ENCODE data around the gene SV2B.
A peak's percentile ranks its signal among the peaks of the same experiment; 100 is the strongest.

Gene SV2B

DNA sequence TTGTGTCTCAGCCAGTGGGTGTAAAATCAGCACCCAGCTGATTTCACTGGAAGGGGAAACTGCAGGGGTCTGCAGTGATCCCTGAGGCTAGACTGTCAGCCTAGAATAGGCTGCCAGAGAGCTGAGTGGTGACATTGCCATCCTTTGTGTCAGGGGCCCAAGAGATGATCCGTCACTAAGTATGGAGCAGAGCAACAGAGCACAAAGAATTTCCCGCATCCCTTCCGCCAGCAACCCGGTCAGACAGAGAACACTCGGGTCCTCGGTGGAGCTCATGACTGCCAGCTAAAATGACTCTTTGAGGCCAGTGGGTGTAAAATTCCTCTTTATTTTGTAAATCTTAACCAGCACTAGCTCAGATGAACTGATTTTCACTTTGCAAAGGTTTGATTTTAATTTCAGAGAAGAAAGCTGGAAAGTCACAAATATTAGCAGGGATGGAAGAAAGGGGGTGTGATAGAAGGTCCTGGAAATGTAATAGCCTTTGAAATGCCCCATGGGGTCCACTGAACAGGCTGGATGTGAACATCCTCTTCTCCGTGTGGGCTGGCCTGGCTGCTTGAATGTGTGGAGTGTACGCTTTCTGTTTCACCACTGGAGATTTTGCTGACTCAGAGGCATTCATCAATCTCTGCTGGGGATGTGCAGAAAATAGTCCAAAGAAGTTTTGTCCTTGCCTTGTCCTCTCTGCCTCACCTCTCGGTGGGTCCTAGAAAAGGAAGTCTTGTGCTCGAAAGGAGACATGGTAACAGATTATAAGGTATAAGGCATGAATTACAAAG is 138.8 kb downstream of the SV2B start:
- DNase-seq = no peak

DNA sequence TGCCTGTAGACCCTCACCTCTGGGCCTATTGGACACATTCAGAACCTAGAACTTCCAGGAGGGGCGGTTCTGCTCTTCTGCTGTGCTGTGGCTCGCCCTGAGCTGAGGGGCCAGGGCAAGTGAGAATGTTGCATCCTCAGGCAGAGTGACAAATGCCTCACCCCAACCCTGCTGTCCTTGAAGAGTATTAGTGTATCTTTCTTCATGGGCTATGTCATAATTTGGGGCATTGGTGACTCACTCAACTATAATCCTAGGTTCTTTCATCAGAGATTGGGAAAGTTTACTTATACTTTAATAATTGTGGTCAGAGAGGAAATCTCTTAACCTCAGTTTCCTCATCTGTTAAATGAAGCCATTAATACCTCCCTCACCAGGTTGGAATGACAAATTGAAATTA is 143.8 kb downstream of the SV2B start:
- no peak for DNase-seq

DNA sequence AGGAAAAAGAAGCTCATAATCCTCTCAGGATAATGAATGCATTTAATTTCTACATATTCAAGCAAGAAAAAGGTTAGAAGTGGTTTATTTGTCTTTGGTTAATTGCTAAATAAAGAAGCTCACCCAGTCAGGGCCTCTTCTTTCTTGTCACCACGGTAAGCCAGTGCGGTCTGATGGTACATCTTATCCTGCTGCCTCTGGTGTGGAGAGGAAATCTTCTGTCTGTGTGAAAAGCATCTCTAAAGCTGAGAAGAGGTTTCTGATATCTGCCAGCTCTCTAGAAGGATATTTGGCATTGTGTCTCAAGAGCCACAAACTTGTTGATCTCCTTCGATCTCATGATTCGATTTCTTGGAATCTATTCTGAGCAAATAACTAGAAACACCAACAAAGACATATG is 144.9 kb downstream of the SV2B start:
- DNase-seq = no peak

DNA sequence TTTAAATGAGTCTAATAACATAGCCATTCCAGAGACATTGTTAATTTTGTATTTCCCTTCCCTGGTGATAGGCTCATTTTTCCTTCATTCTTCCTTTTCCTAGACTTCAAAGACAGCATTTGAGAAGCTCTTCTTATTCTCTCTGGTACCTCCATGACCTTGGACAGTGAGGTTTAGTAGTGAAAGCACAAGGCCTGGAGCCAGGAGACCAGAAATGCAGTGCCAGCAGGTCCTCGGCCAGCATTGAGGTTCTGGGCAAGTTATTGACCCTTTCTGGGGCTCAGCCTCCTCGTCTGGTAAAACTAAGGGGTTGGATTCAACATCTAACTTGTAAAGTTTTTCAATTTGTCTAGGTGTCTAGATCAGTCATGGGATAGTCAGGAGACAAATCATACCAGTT is 146.9 kb downstream of the SV2B start:
- no peak for DNase-seq

DNA sequence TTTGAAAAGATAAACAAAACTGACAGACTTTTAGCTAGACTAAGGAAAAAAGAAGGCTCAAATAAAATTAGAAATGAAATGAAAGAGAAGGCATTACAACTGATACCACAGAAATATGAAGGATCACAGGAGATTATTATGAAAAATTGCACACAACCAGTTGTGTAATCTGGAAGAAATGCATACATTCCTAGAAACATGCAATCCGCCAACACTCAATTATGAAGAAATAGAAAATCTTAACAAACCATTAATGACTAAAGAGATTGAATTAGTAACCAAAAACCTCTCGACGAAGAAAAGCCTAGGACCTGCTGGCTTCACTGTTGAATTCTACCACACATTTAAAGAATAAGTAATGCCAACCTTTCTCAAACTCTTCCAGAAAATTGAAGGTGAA is 149.5 kb downstream of the SV2B start:
- DNase-seq = no peak

DNA sequence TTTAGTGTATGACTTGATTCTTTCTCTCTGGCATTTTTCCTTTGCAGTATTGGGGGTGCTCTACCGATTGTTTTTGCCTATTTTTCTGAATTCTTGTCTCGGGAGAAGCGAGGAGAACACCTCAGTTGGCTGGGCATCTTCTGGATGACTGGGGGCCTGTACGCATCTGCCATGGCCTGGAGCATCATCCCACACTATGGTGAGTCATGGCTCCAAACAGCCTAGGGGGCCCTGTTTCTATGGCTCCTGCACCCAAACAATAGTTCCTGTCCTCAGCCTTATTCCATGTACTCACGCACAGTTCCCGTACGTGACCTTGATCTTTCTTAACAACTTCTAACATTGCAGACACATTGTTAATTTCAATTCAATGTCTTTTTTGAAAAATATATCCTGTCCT is 152.3 kb downstream of the SV2B start:
- no peak for DNase-seq

DNA sequence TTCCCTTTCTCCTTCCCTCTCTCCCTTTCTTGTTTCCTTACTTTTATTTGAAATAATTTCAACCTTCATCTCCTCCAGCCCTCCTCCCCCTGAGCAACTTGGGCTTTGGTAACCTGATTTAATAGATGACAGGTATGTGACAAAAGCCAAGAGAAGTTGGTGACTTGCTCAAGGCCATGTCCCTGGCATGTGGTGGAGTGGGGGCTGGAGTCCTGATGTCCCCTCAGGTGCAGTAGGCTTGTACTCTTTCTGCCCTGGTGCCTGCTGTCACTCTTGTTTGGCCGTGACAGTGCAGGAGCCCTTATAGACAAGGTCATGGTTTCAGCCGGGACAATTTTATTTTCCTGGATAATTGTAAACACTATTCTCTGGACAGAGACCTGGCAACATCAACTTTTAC is 152.7 kb downstream of the SV2B start:
- no peak for DNase-seq

DNA sequence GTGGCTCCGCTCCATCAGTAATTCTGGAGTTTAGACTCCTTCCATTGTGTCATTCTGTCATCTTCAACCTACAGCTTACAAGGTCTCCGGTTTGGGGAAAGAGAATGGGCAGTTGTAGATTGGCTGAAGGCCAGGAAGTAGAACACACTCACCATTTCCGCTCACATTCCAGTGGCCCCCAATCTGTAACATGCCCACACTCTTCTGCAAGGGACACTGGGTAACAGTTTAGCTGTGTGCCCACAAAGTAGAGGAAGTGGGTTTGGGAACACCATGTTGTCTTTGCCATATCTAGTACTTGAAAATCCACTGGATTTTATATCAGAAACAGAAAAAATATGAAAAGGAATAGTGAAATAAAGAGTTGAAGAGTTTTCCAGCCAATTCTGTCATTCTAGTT is 153.5 kb downstream of the SV2B start:
- DNase-seq = no peak

DNA sequence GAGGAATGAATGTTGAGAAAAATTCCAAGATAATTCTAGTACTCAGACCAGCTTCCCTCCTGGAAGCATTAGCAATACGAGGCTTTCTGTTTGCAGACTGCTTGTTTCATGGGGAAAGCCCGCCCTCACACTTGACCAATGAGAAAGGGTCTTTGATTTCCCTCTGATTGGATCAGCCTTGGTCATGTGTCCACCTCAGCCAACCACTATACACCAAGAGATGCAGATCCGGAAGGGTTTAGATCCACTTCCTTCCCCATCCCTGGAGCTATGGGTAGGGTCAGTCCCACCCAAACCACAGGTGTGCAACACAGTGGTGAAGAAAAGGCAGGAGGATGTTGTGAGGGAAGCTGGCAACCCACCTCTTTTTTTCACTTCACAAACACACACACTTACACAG is 154.7 kb downstream of the SV2B start:
- DNase-seq = no peak

DNA sequence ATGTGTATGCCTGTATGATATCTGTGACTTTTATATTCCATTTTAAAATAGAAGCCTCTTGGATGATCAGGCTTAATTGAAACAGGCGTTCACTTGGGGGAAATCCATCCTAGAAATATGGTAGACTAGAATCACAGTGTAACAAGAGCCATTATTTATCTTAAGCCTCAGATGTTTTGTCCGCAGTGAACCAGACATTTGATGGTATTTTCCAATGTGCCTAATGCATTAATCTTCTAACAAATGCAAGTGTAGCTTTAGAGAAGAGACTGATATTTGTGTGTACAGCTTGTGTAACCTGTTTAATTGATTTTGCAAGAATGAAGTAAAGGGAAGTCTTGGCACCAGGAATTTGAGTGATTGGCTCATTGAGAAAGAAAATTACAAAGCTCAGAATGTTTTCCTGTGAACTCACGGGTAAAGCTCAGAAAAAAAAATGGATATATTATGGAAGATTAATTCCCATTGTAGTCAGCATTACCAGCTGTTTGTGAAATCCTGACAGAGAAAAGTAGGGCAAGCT is 155.7 kb downstream of the SV2B start:
- DNase-seq = no peak

DNA sequence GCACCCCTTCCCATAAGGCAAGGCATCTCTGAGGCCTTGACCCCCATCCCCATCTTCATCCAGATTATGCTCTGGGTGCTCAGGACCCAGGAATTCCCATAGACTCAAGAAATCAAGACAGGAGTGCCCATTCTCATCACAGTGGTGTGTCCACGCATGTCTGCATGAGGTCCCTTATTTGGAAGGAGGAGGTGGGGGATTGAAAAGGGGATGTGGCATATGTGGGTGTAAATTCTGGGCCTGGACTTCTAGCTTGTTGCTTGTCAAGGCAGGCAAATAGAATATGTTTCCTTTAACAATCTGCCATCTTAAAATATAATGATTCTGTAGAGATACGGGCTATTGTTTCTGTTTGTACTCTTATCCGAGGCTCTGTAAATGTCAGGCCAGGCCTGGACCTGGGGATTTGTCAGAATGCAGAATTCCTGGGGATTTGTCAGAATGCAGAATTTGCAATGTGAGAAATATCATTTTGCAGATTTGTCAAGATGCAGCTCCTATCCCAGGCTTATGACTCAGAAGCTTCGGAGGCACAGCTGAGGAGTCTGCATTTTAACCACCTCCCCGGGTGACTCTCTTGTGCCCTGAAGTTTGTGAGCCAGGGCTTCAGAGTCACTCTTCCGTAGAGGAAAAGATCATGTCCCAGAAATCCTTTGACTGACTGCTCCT is 157.8 kb downstream of the SV2B start:
- DNase-seq = no peak

DNA sequence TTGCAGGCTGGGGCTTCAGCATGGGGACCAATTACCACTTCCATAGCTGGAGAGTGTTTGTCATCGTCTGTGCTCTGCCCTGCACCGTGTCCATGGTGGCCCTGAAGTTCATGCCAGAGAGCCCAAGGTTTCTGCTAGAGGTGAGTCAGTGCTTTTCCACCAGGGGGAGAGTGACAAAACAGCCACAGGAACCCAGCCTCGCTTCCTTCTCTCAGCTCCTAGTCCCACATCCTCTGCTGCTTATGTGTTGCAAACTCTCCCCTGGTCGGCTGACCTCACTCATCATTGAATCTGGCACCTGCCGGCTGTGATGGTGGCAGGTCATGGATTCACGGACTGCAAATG is 158.3 kb downstream of the SV2B start:
- DNase-seq = no peak

DNA sequence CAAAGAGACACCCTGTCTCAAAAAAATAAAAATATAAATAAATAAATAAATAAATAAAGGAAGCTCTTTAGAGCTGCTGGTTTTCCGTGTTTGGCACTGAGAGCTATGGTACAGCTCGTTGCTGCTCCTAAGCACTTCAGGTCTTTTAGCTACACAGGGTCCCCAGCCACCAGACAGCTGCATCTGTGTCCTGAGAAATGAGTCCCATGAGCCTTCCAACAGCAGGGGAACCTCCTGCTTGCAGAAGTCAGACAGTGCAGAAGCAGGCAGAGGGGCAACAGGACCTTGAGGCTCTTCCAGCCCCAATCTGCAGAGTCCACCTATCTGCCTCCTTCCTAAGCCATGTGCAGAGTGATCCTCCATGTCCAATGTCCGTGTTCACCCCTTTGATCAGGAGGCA is 159.0 kb downstream of the SV2B start:
- DNase-seq = no peak

DNA sequence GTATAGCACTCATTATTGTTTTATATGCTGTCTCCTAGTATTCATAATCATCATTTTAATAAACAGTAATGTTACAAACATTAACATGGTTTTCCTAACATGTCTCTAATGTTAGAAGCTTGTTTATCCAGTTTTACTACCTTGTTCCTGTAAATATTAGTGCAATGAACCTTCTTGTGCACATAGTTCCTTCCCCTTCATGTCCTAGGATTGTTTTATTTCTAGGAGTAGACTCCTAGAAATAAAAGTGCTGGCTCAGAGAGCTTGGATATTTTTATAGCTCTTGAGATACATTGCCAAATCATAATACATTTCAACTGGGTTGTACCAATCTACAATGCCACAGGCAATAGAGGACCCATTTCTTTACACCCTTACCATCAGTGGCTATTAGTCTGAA is 161.3 kb downstream of the SV2B start:
- no peak for DNase-seq

DNA sequence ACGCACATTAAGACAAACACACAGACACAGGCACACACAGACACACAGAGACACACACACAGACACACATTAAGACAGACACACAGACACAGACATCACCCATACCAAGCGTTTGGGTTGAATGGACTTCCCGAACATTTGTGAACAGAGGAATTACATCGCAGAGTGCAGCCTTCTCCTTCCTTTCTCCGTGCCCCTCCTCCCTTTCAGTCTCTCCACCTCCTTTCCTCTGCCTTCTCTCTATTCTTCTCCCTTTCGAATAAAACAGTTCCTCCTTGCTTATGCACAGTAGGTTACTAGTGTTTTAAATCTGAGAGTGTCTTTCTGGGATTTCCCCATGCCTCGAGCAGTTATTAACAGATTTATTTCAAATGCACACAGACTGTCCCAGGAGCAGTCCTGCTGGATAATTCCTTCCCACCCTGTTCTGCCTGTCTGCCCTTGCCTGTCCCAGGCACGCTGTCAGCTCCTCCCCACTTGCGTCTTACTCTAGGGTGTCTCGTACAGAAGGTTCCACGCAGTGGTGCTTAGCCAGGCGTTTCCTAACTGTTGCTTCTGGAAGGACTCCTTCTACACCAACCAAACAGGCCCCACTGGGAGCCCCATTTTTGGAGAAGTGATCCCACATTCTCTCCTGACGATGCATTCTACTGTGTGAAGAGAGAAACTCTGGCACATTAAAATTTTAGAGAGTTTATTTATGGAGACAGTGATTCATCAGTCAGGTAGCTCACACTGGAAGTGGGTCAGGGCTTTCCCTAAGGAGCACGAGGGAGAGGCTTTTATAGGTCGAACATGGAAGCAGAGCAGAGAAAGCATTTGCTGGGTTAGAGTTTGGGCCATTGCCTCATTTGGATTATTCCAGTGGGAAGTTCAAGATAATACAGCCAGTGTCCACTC is 163.8 kb downstream of the SV2B start:
- DNase-seq = no peak

DNA sequence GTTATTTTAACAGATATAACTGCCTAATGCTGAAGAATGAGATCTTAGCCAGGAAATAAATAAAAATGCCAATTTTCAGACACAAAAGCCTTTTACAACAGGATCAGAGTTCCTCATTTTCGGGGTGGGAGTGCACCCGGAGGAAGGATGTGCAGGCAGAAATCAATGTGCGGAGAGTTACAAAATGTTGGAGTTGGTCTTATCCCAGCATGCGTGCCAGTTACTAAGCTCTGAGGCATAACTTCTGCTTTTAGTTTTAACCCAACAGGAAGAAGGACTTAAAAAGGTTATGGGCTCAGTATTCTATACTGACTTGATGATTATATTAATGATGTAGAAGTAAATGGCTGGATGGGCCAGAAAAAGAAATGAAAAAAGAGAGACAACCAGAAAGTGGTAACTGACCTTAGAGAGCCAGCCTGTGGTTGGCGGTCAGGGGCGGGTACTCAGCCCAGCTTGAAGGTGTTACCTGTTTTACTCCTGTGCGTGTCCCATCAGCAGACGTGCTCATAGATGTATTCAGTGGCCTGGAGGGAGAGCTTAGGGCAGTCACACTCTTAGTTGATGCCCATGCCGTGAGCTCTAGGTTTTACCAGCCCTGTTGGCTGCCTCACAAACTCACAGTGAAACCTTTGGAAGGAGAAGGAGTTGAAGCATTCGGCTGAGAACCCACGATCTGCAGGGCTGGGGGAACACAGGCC is 164.7 kb downstream of the SV2B start:
- no peak for DNase-seq

DNA sequence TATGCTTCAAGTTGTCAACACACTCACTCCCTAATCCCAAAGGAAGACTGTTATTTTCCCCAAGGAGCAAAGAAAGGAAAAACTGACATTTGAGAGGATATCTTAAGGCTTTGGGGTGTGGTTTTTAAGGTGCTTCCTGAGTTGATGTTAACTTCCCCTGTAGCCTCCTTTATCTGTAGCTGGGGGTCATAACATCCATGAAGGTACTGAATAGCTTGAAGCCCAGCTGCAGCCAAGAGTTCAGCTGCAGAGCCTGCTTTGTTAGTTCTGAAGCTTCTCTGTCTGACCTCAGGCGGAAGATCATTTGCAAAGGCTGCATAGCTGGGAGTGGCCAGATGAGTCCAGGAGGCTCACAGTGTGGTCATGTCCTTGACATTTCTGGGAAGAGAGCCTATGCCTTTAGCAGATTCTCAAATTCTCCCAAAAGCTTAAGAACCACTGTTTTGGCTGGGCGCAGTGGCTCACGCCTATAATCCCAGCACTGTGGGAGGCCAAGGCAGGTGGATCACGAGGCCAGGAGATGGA is 165.4 kb downstream of the SV2B start:
- no peak for DNase-seq

DNA sequence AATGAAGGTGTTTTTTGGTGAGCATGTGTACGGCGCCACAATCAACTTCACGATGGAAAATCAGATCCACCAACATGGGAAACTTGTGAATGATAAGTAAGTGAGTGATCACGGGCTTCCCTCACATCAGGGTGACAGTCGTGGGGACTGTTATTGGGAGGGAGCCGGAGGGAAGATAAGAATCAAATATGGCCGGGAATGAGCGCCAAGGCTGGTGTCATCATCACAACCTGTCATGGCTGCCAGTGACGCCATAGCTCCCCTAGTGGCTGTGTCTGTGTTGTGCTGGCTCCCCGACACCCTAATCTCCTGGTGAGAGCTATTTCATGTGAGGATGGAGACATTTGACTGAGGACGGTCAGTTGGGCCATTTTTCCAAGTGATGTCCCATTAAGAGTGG is 168.5 kb downstream of the SV2B start:
- DNase-seq = no peak

DNA sequence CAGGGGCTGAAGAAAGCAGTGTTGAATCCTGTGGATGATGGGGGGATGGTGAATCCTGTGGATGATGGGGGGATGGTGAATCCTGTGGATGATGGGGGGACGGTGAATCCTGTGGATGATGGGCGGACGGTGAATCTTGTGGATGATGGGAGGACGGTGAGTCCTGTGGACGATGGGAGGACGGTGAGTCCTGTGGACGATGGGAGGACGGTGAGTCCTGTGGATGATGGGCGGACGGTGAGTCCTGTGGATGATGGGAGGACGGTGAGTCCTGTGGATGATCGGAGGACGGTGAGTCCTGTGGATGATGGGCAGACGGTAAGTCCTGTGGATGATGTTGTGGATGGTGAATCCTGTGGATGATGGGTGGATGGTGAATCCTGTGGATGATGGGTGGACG is 170.7 kb downstream of the SV2B start:
- DNase-seq = no peak

DNA sequence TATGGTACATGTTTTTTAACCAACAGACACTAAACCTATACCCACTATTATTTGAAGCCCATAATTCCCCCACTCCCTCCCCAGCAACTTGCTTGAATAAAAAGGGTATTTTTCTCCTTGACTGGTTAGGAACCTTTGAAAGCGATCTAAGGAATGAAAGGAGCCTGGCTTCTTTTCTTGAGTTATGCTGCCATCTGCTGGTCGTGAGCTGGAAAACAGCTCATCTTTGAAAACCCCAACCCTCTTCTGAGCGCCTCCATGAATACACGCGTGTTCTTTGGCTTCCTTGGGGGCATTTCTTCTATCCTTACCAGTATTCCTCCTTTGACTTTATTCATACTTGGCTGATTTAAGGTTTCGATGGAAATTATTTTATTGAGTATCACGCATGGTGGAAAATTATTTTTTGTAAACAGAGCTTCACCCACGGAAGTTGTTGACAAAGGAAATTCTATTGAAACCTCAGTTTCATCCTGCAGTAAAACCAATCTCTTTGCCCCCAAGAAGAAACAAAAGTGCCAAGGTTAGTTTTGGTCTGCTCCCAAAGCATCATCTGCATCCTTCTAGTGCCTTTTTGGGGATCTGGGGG is 171.6 kb downstream of the SV2B start:
- DNase-seq = peak; percentile 46

DNA sequence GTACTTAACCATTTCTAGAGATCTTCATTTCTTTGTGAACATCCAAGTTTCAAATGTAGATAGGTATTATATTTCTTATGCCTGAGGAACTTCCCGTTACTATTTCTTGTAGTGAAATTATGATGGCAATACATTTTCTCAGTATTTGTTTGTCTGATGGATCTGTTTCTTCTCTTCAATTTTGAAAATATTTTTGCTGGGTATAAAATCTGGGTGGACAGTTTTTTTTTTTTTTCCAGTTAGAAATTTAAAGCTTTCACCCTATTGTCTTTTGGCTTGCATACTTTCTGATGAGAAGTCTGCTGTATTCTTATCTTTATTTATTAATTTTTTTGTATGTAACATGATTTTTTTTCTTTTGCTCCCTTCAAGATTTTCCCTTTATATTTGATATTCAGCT is 175.8 kb downstream of the SV2B start:
- no peak for DNase-seq

DNA sequence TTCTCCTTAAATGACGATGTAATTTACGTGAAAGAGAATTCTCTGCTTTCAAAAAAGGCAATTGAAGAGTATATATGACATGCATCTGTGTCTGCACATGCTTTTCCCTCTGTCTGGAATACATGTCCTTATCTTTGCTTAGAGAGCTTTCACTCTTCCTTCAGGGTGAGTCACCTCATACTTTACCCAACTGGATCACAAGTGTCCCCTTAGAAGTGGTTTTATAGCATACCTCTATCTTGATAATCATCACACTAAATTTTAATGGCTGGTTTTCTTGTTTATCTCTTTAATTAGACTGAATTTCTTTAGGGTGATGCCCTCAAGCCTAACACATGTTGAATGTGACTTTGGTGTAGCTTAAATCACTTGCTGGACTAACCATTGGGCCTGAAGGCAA is 178.9 kb downstream of the SV2B start:
- no peak for DNase-seq

Data from activated CD4-positive, CD25-positive, alpha-beta regulatory T cell treated with anti-CD3 and anti-CD28 coated beads, Interleukin-2, amount 50 U/mL, for 72 hours (primary cell).